Measurements from ENCODE around the gene ACBD4.
A peak's percentile ranks its signal among the peaks of the same experiment; 100 is the strongest.

ACBD4 gene

GRCh38 chr17:45161288-45162024, 26.0 kb downstream of the ACBD4 start, which contains the start of gene HEXIM2:
TSS of gene HEXIM2 (plus strand) at chr17:45161875. CDS start at chr17:45162794, 919 bp downstream.
- DNase-seq: peak; percentile 99

- DNase-seq: no peak
These were observed 26.7 kb downstream of the ACBD4 start for GRCh38 chr17:45162025-45162687.

- DNase-seq: no peak
These were observed 29.3 kb downstream of the ACBD4 start for GRCh38 chr17:45164734-45165269.

- DNase-seq: no peak
These were observed 33.7 kb downstream of the ACBD4 start for GRCh38 chr17:45168991-45169752.

- no peak for DNase-seq
These were observed 34.9 kb downstream of the ACBD4 start for GRCh38 chr17:45170280-45170930.

- no peak for DNase-seq
These were observed 35.4 kb downstream of the ACBD4 start for GRCh38 chr17:45170931-45171337.

GRCh38 chr17:45171338-45172231, 36.1 kb downstream of the ACBD4 start:
- DNase-seq: no peak

GRCh38 chr17:45172232-45172540, 36.7 kb downstream of the ACBD4 start:
- no peak for DNase-seq

GRCh38 chr17:45172541-45173286, 37.2 kb downstream of the ACBD4 start:
- DNase-seq: peak; percentile 76 to 83

GRCh38 chr17:45175759-45176115, 40.2 kb downstream of the ACBD4 start:
- DNase-seq: no peak

- DNase-seq: no peak
These were observed 42.1 kb downstream of the ACBD4 start for GRCh38 chr17:45177563-45177962.

GRCh38 chr17:45184144-45184543, 48.7 kb downstream of the ACBD4 start:
- DNase-seq: no peak

GRCh38 chr17:45186801-45187354, 51.4 kb downstream of the ACBD4 start:
- no peak for DNase-seq

GRCh38 chr17:45189009-45189408, 53.5 kb downstream of the ACBD4 start:
- no peak for DNase-seq

GRCh38 chr17:45190503-45191255, 55.2 kb downstream of the ACBD4 start:
- no peak for DNase-seq
